ENCODE results near the gene BIN2.
"Not testable (repeated sequence)": the region's sequence is repeated elsewhere in the genome, so short reads cannot be mapped to it uniquely, and the experiment has no call there.

The BIN2 gene

DNA sequence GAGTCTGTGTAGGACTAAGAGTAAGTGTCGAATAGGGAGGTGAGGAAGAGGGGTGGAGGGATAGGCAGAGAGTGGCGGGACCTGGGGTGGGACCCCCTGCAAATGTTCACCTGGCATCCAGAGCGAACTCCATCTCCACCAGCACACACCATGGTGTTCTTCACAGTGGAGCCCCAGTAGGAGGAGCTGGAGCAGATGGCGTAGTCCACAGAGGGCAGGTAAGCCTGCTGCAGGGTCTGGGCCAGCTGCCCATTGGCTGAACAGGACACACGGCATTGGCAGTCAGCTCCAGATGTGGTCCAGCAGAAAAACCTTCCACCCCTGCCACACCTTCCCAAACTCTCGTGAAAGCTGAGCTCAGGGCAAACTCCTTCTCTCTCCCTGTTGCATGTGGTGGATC lies 15.8 kb upstream of the BIN2 start:
- TF ChIP-seq, protein P1, sequence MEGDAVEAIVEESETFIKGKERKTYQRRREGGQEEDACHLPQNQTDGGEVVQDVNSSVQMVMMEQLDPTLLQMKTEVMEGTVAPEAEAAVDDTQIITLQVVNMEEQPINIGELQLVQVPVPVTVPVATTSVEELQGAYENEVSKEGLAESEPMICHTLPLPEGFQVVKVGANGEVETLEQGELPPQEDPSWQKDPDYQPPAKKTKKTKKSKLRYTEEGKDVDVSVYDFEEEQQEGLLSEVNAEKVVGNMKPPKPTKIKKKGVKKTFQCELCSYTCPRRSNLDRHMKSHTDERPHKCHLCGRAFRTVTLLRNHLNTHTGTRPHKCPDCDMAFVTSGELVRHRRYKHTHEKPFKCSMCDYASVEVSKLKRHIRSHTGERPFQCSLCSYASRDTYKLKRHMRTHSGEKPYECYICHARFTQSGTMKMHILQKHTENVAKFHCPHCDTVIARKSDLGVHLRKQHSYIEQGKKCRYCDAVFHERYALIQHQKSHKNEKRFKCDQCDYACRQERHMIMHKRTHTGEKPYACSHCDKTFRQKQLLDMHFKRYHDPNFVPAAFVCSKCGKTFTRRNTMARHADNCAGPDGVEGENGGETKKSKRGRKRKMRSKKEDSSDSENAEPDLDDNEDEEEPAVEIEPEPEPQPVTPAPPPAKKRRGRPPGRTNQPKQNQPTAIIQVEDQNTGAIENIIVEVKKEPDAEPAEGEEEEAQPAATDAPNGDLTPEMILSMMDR (IDR thresholded peaks at IDR 0.05; ENCODE audit: borderline replicate concordance, control extremely low read depth, extremely low read depth, insufficient read depth, missing control alignments), result no peak
- DNase-seq (ENCODE audit: low spot score), result no peak
- in situ Hi-C loops (cut with MboI; ENCODE audit: low sequenced_read_pairs, unreplicated experiment), result loop anchor here (5.0 kb wide), 1 partner anchor 292 kb away; the partner anchor contains the start of gene LETMD1

DNA sequence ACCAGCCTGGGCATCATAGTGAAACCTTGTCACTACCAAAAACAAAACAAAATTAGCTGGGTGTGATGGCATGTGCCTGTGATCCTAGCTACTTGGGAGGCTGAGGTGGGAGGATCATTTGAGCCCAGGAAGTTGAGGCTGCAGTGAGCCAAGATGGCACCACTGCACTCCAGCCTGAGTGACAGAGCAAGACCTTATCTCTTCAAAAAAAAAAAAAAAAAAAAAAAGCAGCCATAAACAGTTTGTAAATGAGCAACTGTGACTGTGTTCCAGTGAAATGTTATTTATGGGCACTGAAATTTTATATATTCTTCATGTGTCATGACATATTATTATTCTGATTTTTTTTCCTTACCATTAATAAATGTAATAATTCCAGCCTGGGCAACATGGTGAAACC lies 13.4 kb upstream of the BIN2 start:
- DNase-seq (ENCODE audit: low spot score); in situ Hi-C loops (cut with MboI; ENCODE audit: low sequenced_read_pairs, unreplicated experiment): not testable (repeated sequence)

DNA sequence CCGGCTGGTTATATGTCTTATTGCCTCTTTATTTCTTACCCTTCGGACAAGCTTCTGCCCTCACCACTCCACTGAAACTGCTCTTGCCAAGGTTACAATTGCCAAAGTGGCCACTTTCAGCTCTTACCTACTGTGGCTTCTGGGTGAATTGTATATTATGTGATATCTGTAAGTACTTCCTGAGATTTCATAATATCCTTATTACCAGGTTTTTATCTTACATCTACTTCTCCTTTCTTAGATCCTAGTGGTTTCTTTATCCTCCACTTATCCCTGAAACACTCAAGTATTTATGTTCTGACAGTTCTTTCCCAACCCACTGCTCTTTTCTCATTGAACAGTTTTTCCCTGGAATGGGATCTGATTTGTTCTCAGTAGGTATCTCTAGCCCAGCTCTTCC lies 12.0 kb upstream of the BIN2 start:
- TF ChIP-seq, protein P1 (IDR thresholded peaks at IDR 0.05; ENCODE audit: borderline replicate concordance, control extremely low read depth, extremely low read depth, insufficient read depth, missing control alignments), result no peak
- DNase-seq (ENCODE audit: low spot score), result no peak
- in situ Hi-C loops (cut with MboI; ENCODE audit: low sequenced_read_pairs, unreplicated experiment), result no loop called here

DNA sequence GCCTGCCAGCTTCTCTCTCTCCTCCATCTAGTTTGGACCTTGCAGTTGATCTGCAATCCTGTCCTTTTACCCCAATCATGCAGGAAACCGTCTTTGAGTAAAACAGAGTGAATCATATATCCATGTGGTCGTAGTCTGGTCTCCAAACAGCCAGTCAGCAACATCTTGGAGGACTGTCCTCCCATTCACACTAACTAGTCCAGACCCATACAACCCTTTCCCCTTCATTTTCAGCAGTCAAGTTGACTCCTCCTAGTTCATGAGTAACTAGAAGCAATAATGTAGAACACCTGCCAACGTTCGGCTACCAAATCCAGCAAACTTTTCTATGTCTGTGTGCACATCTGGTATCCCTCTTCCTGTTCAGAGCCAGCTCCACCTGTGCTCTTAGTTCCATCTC lies 10.8 kb upstream of the BIN2 start:
- no peak for DNase-seq (ENCODE audit: low spot score)

DNA sequence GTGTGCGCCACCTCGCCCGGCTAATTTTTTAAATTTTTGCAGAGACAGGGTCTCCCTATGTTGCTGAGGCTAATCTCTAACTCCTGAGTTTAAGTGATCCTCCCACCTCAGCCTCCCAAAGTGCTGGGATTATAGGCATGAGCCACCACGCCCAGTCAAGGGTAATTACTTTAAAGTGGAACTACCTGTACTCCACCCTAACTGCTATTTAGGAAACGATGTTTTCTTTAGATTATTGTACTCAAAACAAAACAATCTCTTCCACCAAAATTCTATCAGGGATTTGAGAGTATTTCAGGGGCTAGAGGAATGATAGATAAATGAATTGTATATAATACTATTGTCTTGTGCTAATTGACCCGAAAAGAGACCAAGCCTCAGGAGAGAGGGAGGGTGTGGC lies 9.6 kb upstream of the BIN2 start:
- in situ Hi-C loops (cut with MboI; ENCODE audit: low sequenced_read_pairs, unreplicated experiment), result no loop called here
- DNase-seq (ENCODE audit: low spot score), result no peak
- TF ChIP-seq, protein P1 (IDR thresholded peaks at IDR 0.05; ENCODE audit: borderline replicate concordance, control extremely low read depth, extremely low read depth, insufficient read depth, missing control alignments), result no peak

More for the DNA sequence above, 10.8 kb upstream of the BIN2 start:
- TF ChIP-seq, protein P1 (IDR thresholded peaks at IDR 0.05; ENCODE audit: borderline replicate concordance, control extremely low read depth, extremely low read depth, insufficient read depth, missing control alignments), result no peak
- in situ Hi-C loops (cut with MboI; ENCODE audit: low sequenced_read_pairs, unreplicated experiment), result no loop called here

DNA sequence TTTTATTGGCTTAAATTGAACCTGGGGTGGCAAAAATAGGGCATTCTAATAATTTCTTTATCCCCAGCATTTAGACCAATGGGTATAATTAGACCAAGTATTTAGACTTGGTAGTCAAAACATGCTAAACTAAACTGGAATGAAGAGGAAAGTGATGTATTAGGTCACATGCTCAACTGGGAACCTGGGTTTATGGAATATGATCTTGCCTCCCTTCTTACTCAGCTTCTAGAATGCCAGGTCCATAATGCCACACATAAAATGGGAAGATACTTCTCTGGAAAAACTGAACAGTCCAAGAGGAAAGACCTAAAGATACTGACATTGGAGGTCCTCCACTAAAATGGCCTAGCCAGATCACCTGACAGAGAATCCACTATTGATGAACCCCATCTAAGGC lies 6.2 kb upstream of the BIN2 start:
- DNase-seq (ENCODE audit: low spot score), result no peak
- TF ChIP-seq, protein P1 (IDR thresholded peaks at IDR 0.05; ENCODE audit: borderline replicate concordance, control extremely low read depth, extremely low read depth, insufficient read depth, missing control alignments), result no peak
- in situ Hi-C loops (cut with MboI; ENCODE audit: low sequenced_read_pairs, unreplicated experiment), result no loop called here

DNA sequence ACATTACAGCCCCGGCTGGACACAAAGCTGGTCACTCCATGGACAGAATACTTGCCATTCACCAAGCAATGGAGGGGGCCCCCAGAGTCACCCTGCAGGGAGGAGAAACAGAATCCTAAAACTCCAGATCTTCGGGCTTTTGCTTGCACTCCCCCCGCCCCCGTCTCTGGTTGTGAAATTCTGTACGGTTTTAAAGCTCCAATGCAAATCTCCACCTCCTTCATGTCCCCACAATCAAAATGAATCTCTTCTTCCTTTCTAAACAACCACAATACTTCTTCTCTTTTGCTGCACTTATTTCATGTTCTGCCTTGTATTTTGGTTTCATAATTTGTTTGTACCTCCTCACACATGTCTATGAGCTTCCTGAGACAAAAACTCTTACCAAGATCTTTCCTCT lies 5.8 kb upstream of the BIN2 start:
- in situ Hi-C loops (cut with MboI; ENCODE audit: low sequenced_read_pairs, unreplicated experiment), result no loop called here
- TF ChIP-seq, protein P1 (IDR thresholded peaks at IDR 0.05; ENCODE audit: borderline replicate concordance, control extremely low read depth, extremely low read depth, insufficient read depth, missing control alignments), result no peak
- no peak for DNase-seq (ENCODE audit: low spot score)
